ENCODE measurements around the gene ARHGAP10. TPM values are rescaled to one million over a fixed set of nuclear protein-coding genes. Genes with fewer than 3 reads are reported as not detected.

The ARHGAP10 gene
- total and polyA plus RNA-seq, 10 of the 15 experiments (the other 5 are each of a cell fraction or from before 2014, with no cell fraction given): 1.3 to 25.8 (median 17.2) TPM

GRCh38 chr4:147813109-147813773 is 81.4 kb downstream of the ARHGAP10 start:
- Histone ChIP-seq H3K9ac (ENCODE audit: control insufficient read depth, insufficient read depth, low read length) (no peak overlapping the region), H2AFZ (ENCODE audit: control insufficient read depth, low read depth, low read length) (no peak overlapping the region), H3K36me3 (ENCODE audit: control insufficient read depth in 2 of 2, insufficient read depth in 2 of 2, low read length in 1 of 2) (0 out of 4 replicates have a peak, but pooled peaks cover 0 to 3% of the 10 kb centered on the region in 2 experiments), H3K4me1 (ENCODE audit: control insufficient read depth, insufficient read depth, low read length) (peaks cover 7% of the 10 kb centered on the region), H4K20me1 (ENCODE audit: control insufficient read depth, insufficient read depth) (no peaks in the 10 kb centered on the region; the same call in 1 of the 2 replicates), H3K27me3 (replicated peaks in 1 of 2; ENCODE audit: control insufficient read depth in 2 of 2, insufficient read depth in 2 of 2, low read length in 1 of 2) (no peaks in the 10 kb centered on the region), H3K79me2 (ENCODE audit: control insufficient read depth, insufficient read depth, low read length) (peaks cover 49% of the 10 kb centered on the region), H3K27ac (ENCODE audit: control insufficient read depth, insufficient read depth) (no peak overlapping the region), H3K4me2 (ENCODE audit: control insufficient read depth, insufficient read depth) (no peak overlapping the region), H3K9me3 (replicated peaks; ENCODE audit: control insufficient read depth, insufficient read depth, low read length) (no peaks in the 10 kb centered on the region), H3K4me3 (no peak overlapping the region)
- intact Hi-C loops (cut with micrococcal nuclease; ENCODE audit: unreplicated experiment): no loop called here
- FAIRE-seq (no peak), DNase-seq (ENCODE audit: low read depth, low spot score) (no peak), ATAC-seq (no peak)
- TF ChIP-seq WRNIP1 (IDR thresholded peaks at IDR 0.05; ENCODE audit: borderline replicate concordance, low read depth, low read length) (no peak), POLR2AphosphoS2 (IDR thresholded peaks at IDR 0.05; ENCODE audit: low read depth, low read length) (no peak), E4F1 (IDR thresholded peaks at IDR 0.05; ENCODE audit: borderline replicate concordance, partially characterized antibody) (no peak), ZNF384 (IDR thresholded peaks at IDR 0.05; ENCODE audit: borderline replicate concordance, low read depth, low read length) (no peak), IRF4 (IDR thresholded peaks at IDR 0.05; ENCODE audit: low read depth, low read length) (no peak), NFIC (IDR thresholded peaks at IDR 0.05; ENCODE audit: low read depth, low read length) (no peak), NFYA (IDR thresholded peaks at IDR 0.05; ENCODE audit: borderline replicate concordance, low read depth, low read length) (no peak), NFXL1 (IDR thresholded peaks at IDR 0.05; ENCODE audit: borderline replicate concordance) (no peak), KAT2A (conservative IDR thresholded peaks at IDR 0.05; ENCODE audit: control insufficient read depth, low read depth, low read length) (no peak), ZNF622 (IDR thresholded peaks at IDR 0.05) (no peak), ZBTB4 (CRISPR knock-in tag; IDR thresholded peaks at IDR 0.05) (no peak), E2F8 (IDR thresholded peaks at IDR 0.05; ENCODE audit: low read depth, partially characterized antibody) (no peak), MEF2A (IDR thresholded peaks at IDR 0.05; ENCODE audit: insufficient read depth, low read depth, low read length) (no peak)
- POLR2A ChIA-PET: no interaction called here
- SMC1A ChIA-PET (ENCODE audit: uncharacterized antibody, unreplicated experiment): no interaction called here
- WGBS (ENCODE audit: insufficient coverage, insufficient replicate concordance, low lambda C conversion rate, missing lambda C conversion rate): 87% methylated on average over 7 of the region's 7 CpGs
- in situ Hi-C loops (cut with MboI): no loop called here
- RAD21 ChIA-PET (ENCODE audit: unreplicated experiment): no interaction called here
- CTCF ChIA-PET: interaction anchor here (1.1 kb wide), 2 partner anchors 18 to 19 kb away, joined by 3 read pairs; no protein-coding TSS in a partner anchor
- BruUV-seq (replicated peaks): no TSS peak

Data from GM12878 (cell line).